Activated B cell treated with CpG ODN at 0.5 μM for 24 hours (primary cell): ENCODE measurements around the gene MAP3K13. TPM values are rescaled to one million over a fixed set of nuclear protein-coding genes. Genes with fewer than 3 reads are reported as not detected.
"Not testable (repeated sequence)": the region's sequence is repeated elsewhere in the genome, so short reads cannot be mapped to it uniquely, and the experiment has no call there.

Source experiments
- ATAC-seq: fragments of 200-7000 bp; cut with Tn5 transposase; one replicate; pipeline ENCODE4 v1.10.0; 2021; ENCODE audit warnings: low read depth, mild to moderate bottlenecking, moderate library complexity
- CTCF ChIA-PET: fragments of 350-600 bp; sonication (Branson Sonifier 250); formaldehyde crosslinking; loops from one replicate; lab custom pipeline; 2021; ENCODE audit warnings: antibody characterized with exemption; lab: Charles Lee
- POLR2A ChIA-PET: fragments of 350-600 bp; sonication (Branson Sonifier 250); formaldehyde crosslinking; loops from one replicate; lab custom pipeline; 2021; ENCODE audit warnings: antibody characterized with exemption; lab: Charles Lee
- DNase-seq: peaks from one replicate; pipeline ENCODE4 v3.0.0; 2022
- H3K27ac Mint-ChIP-seq: one replicate; pipeline ENCODE4 v1.8.0; 2020; ENCODE audit warnings: mixed read lengths
- H3K27me3 Mint-ChIP-seq: one replicate; pipeline ENCODE4 v1.8.0; 2021; ENCODE audit warnings: mixed read lengths
- H3K36me3 Mint-ChIP-seq: one replicate; pipeline ENCODE4 v1.8.0; 2021; ENCODE audit warnings: low read depth, mixed read lengths
- H3K4me1 Mint-ChIP-seq: one replicate; pipeline ENCODE4 v1.8.0; 2021; ENCODE audit warnings: mixed read lengths
- H3K4me3 Mint-ChIP-seq: one replicate; pipeline ENCODE4 v1.8.0; 2020; ENCODE audit warnings: mild to moderate bottlenecking, mixed read lengths
- H3K9me3 Mint-ChIP-seq: one replicate; pipeline ENCODE4 v1.8.0; 2020; ENCODE audit warnings: mixed read lengths
- CTCF ChIP-seq: fragments of 200-600 bp; IDR thresholded peaks from one replicate; pipeline ENCODE4 v1.8.0; 2022; ENCODE audit warnings: antibody characterized with exemption, mild to moderate bottlenecking
- intact Hi-C: fragments of 100-400 bp; cut with micrococcal nuclease; formaldehyde crosslinking; loops from one replicate; pipeline ENCODE4 v1.15.1; 2024
- total RNA-seq: library from RNA; stranded (reverse); gene quantifications from 2 replicates; pipeline ENCODE4 v1.2.3, GENCODE V29; 2022

The MAP3K13 gene
- total RNA-seq, 1 donor from 2014 or later, result 10.5 TPM

GRCh38 chr3:185382154-185382553, 19.2 kb downstream of the MAP3K13 start:
- H3K4me1 Mint-ChIP-seq, result no peaks in the 10 kb centered on the region
- ATAC-seq, result no peak
- no peak overlapping the region for H3K4me3 Mint-ChIP-seq

DNA sequence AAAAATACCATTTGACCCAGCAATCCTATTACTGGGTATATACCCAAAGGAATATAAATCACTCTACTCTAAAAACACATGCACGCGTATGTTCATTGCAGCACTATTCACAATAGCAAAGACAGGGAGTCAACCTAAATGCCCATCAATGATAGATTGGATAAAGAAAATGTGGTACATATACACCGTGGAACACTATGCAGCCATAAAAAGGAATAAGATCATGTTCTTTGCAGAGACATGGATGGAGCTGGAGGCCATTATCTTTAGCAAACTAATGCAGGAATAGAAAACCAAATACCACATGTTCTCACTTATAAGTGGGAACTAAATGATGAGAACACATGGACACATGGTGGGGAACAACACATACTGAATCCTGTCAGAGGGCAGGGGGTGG, 23.6 kb downstream of the MAP3K13 start:
- H3K27me3 Mint-ChIP-seq, result peaks cover 11% of the 10 kb centered on the region
- H3K4me1 Mint-ChIP-seq, DNase-seq, POLR2A ChIA-PET, intact Hi-C loops, H3K9me3 Mint-ChIP-seq, H3K36me3 Mint-ChIP-seq, H3K4me3 Mint-ChIP-seq, ATAC-seq, CTCF ChIA-PET, H3K27ac Mint-ChIP-seq: not testable (repeated sequence)

More at GRCh38 chr3:185382154-185382553, 19.2 kb downstream of the MAP3K13 start:
- intact Hi-C loops, result no loop called here
- DNase-seq, result no peak
- Mint-ChIP-seq H3K36me3 (no peaks in the 10 kb centered on the region), H3K27ac (no peak overlapping the region), H3K9me3 (peaks cover 5% of the 10 kb centered on the region), H3K27me3 (peaks cover 9% of the 10 kb centered on the region)
- TF ChIP-seq CTCF, result no peak
- ChIA-PET CTCF (no interaction called here), POLR2A (no interaction called here)

- Mint-ChIP-seq H3K4me3 (no peak overlapping the region), H3K9me3 (peaks cover 5% of the 10 kb centered on the region), H3K36me3 (no peaks in the 10 kb centered on the region), H3K27ac (no peak overlapping the region), H3K27me3 (peaks cover 11% of the 10 kb centered on the region), H3K4me1 (no peaks in the 10 kb centered on the region)
- no peak for TF ChIP-seq CTCF
- DNase-seq (no peak), ATAC-seq (no peak)
- intact Hi-C loops, result no loop called here
- ChIA-PET CTCF (no interaction called here), POLR2A (no interaction called here)
Observed at GRCh38 chr3:185387646-185388045, 24.7 kb downstream of the MAP3K13 start.

- ATAC-seq, result no peak
- H3K27ac Mint-ChIP-seq, result no peak overlapping the region
- H3K4me3 Mint-ChIP-seq, result no peak overlapping the region
- H3K27me3 Mint-ChIP-seq, result no peaks in the 10 kb centered on the region
- no peaks in the 10 kb centered on the region for H3K9me3 Mint-ChIP-seq
- CTCF ChIA-PET, result no interaction called here
- H3K4me1 Mint-ChIP-seq, result no peaks in the 10 kb centered on the region
- intact Hi-C loops, result no loop called here
- no peak for TF ChIP-seq CTCF
- POLR2A ChIA-PET, result no interaction called here
- DNase-seq, result no peak
- H3K36me3 Mint-ChIP-seq, result no peaks in the 10 kb centered on the region
Observed at GRCh38 chr3:185393055-185393454, 30.1 kb downstream of the MAP3K13 start.

GRCh38 chr3:185397676-185398075, 34.7 kb downstream of the MAP3K13 start:
- Mint-ChIP-seq H3K27me3 (no peaks in the 10 kb centered on the region), H3K4me3 (no peak overlapping the region), H3K4me1 (no peaks in the 10 kb centered on the region), H3K9me3 (no peaks in the 10 kb centered on the region), H3K36me3 (no peaks in the 10 kb centered on the region), H3K27ac (no peak overlapping the region)
- CTCF ChIA-PET, result no interaction called here
- intact Hi-C loops, result no loop called here
- no peak for TF ChIP-seq CTCF
- ATAC-seq, result no peak
- no peak for DNase-seq
- POLR2A ChIA-PET, result no interaction called here
